T-helper 9 cell (primary cell): ENCODE data around the gene LRRFIP1.
A peak's percentile ranks its signal among the peaks of the same experiment; 100 is the strongest.
"Not testable (repeated sequence)": the region's sequence is repeated elsewhere in the genome, so short reads cannot be mapped to it uniquely, and the experiment has no call there.

Experiments used
- DNase-seq: peaks from one replicate; pipeline ENCODE4 v3.0.0-alpha.2; 2020

LRRFIP1 gene

DNA sequence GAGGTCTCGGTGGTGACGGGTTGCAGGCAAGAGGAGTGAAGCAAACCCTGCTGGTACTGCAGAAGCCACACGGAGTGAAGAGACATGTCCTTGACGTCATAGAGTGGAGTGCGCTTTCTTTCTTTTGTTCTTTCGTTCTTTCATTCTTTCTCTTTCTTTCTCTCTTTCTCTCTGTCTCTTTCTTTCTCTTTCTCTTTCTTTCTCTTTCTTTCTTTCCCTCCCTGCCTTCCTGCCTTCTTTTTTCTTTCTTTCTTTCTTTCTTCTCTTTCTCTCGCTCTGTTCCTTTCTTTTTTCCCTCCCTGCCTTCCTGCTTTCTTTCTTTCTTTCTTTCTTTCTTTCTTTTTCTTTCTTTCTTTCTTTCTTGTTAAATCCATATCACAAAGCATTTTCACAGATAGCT, 39.2 kb downstream of the LRRFIP1 start:
- no peak for DNase-seq

DNA sequence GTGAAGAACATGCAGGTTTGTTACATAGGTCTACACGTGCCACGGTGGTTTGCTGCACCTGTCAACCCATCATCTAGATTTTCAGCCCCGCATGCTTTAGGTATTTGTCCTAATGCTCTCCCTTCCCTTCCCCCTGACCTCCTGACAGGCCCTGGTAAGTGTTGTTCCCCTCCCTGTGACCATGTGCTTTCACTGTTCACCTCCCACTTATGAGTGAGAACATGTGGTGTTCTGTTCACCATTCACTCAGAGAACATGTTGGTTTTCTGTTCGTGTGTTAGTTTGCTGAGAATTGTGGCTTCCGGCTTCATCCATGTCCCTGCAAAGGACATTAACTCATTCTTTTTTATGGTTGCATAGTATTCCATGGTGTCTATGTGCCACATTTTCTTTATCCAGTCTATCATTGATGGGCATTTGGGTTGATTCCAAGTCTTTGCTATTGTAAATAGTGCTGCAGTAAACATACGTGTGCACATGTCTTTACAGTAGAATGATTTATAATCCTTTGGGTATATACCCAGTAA, 39.7 kb downstream of the LRRFIP1 start:
- not testable (repeated sequence) for DNase-seq

DNA sequence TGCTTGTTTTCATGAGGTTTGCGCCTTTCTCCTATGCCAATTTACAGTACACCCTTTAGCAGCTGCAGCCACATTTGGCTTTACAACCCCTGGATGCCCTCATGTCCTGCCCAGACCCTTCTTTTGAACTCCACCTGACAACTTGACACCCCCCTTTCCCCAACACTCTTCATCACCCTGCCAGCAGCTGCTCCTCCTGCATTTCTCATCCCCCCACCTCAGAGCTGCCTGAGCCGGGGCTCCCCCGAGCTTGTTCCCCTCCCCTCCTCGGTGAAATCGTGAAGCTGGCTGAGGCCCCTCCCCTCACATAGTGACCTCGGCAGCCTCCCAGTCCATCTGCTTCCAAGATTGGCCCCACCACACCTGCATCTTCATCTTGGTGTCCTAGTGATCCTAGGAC, 40.5 kb downstream of the LRRFIP1 start:
- no peak for DNase-seq

DNA sequence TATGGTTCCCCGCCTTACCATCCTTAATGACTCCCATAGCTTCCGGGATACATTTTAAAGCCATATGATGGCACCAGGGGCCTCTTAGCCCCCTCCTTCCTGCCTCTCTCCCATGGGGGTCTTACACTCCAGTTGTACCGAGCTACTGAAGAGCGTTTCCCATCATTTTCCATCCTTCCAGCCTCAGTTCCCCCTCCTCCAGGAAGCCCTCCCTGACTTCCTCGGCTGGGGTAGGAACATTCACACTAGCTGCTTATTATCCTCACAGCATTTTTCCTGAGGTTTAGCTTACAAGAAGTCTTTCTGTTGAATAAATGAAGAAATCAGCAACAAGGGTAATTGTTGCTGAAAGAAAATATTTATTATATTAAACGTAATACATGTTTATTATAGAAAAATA, 41.1 kb downstream of the LRRFIP1 start:
- no peak for DNase-seq

DNA sequence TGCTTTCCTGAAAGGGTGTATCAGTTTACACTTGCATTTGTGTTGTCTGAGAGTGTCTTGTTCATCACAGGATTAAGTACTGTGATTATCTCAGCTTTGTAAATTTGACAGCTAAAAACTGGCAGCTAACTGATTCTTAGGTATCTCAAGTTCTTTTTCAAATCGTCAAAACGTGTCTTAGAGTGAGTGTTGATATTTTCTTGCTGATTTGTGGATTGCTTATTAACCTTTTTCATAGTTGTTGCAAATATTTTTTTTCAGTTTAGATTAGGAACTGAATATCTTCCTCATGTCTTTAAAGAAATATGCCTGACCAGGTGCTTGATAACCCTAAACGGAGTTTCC, 41.9 kb downstream of the LRRFIP1 start:
- no peak for DNase-seq

DNA sequence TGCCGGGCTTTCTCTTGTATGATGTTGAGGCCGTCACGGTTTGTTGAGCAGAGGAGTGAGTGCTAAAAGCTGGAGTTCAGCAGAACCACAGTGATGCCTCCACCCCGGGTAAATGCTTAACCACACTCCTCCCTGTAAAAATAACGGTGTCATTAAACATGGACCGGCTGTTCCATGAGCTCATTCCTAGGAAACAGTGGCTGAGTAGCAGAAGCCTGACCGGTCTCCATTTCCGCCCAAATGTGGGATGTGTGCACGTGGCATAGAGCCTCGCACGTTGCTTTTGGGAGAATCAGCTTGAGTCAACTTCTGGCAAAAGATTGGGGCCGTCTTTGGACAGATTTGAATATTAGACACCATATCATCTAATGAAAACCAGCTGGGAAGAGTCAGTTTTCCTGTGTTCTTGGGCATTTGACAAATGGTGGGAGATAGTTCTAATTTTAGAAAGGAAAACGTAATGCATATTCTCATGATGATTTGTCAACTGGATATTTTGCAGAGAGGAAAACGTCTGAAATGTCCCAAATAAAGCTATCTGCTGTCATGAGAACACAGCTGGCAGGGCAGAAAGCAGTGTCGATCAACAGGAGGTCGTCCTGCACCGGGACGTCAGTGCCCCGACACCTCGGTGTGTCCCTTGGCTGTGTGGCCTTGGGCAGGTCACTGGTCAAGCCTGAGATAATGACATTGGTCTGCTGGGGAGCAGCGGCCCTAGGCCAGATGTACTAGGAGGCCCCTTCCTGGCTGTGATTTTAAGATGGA, 42.4 kb downstream of the LRRFIP1 start:
- DNase-seq, result no peak

DNA sequence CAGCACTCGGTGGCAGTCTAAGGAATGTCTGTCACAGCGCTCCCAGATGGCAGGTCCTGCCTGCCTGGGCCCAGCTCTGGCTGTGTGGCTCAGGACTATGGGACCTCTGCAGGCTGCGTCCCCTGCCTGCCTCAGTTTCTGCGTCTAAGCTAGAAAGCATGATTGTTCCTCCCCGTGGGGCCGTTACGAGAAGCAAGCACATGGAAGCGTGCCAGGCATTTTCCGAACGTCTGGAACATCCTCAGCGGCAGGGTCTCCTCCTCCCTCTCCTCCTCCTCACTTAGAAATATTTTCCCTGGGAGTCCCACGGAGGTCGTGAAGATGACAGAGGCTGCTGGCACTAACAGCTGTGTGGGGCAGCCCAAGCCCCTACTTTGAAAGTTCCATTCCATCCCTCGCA, 43.3 kb downstream of the LRRFIP1 start:
- DNase-seq, result no peak

DNA sequence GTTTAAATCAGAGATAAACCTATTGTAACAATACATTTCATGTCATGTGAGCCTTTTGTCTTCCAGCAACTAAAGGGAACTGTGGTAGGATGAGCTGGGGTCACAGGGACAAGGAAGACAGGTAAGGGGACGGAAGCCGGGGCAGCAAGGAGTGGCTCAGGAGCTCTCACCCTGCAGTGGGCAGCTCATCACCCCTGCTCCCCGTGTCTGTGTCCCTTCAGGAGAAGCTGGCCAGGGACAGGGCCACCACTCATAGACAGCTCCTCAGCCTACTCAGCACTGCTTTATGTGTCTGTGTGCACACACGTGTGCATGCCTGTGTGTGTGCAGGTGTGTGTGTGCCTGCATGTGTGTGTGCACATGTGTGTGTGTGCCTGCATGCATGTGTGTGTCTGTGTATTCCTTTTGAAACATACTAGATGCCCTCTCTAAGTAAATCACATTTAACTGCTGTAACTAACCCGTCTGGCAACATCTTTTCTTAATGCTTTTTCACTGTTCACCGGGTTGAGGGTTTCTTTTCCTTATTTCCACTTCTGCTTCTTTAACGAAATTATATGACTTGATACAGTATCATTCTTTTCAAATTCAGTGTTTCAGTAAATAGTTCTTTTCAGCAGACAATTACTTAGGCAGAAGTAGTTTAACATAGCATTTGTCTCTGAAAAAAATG, 44.2 kb downstream of the LRRFIP1 start:
- DNase-seq, result no peak

DNA sequence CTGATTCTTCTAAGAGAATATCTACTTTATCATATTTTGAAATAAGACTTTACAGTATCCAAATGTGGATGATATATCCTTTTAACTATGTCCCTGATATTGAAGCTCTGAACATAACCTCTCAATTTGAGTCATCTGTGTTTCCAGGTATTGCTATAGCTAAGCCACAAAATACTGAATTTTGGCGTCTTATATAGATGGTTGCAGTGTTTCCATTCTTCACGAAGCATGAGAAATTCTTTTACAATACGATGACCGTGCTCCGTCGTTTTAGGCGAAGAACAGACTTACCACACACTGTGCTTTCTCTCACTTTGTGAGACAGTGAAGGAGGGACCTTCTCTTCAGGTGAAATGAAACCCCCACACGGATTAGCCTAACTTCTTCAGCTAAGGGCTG, 45.3 kb downstream of the LRRFIP1 start:
- DNase-seq, result no peak

DNA sequence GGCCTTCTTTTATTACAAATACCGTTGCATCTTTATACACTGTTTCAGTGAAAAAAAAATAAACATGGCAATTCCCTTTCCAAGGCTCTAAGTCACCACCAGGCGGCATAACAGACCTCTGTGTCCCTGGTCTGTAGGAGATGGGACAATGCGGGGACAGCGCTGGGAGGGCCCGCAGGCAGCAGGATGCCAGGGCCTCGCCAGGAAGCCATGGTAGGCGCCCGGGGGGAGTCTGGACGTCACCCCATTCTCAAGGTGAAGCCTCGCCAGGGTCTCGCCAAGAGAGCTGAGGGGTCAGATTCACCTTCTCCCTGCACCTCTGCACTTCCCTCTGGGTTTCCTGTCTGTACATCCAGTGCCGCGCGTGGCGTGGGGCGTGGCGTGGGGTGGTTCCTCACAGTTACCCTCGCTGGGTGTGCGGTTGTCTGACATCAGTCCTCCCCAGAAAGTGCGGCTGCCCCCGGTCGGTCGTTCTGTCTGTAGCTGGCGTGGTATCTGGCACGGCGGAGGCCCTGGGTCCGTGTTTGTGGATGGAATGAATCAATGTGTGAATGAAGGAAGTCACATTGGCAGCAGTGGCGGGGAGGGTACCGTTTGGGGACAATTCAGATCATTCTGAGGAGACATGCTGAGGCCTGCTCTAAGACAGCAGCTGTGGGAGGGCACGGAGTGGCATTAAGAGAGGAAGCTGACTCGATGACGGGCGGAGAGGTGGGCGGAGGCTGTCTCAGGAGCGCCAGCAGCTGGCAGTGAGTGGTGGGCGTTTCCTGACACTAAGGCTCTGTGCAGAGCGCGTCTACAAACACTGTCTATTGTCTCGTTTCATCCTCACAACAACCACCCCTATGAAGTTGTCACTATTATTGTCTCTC, 46.0 kb downstream of the LRRFIP1 start:
- peak; percentile 86 for DNase-seq

DNA sequence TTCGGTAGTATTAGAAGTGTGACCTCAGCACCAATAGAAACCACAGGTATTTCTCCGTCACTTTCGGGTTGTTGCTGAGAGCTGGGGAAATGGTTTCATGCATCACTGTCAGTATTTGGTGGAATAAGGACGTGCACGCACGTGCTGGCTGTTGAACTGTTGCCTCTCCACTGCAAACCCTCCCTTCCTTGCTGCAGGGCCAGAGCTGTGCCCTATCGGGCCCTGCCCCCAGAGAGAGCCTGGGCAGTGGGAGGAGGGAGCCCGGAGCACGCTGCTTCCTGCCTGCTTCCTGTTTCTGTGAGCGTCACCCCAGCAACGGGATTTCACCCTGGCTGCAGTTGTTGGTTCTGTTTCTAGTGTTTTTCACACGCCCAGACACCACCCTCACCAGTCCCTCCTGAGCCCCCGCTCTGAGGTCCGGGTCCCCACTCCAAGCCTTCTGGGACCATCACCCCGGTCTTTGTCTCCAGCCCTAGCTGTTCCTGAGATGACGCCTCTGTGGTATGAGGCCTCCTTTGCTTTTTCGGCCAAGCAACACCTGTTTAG, 47.4 kb downstream of the LRRFIP1 start:
- peak; percentile 80 for DNase-seq

DNA sequence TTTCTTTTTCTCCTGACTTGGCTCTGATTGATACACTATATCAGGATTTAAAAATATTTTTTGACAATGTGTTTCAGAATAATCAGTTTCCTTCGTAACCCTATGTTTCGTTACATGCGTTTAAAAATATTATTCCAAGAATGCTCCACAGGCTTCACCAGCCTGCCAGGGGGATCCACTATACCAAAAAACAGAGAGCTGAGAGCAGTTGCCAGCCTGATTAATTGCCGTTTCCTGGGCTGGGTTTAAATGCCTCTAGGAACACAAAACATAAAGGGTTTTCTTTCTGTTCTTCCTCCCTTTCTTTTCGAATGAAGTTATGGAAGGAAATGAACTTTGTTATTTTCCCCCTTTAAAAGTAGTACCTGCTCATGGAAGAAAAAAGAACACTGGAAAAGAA, 47.9 kb downstream of the LRRFIP1 start:
- DNase-seq, result no peak

DNA sequence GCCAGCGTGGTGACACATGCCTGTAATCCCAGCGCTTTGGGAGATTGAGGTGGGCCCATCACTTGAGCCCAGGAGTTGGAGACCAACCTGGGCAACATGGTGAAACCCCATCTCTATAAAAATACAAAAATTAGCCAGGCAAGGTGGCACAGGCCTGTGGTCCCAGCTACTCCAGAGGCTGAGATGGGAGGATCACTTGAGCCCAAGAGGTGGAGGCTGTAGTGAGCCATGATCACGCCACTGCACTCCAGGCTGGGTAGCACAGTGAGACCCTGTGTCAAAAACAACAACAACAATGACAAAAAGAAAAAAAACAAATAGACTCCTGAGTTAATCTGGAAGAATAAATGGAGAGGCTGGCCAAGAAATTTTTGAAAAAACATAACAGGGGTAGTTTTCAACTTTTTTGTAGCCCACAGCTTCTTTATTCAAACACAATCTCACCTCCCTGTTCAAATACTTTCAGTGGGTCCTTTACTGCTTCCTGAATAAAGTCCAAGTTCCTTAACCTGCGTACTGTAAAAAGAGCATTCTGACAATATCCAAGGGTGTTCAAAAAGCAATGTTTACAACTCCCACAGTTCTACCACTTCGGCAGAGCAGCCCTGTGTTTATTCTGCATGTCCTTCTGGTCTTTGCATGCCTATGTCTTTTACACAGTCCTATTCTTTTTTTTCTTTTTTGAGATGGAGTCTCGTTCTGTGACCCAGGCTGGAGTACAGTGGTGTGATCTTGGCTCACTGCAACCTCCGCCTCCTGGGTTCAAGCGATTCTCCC, 53.5 kb downstream of the LRRFIP1 start:
- no peak for DNase-seq

DNA sequence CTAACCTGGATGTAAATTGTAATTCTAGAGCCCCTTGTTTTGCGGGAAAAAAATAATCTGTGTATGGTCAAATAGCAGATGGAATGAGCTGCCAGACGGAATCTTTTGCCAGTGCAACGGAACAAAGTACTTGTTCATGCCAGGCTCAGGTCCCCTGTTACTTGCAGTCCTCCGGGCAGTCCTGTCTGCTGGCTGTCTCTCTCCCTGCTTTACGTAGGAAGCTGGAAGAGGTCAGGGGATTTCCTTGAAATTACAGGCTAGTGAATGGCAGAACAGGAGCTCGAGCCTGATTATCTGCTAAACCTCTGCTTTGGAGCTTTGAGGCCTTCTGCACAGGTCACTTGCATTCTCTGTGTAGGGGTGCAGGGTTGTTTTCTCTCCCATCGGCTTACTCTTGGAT, 54.8 kb downstream of the LRRFIP1 start:
- DNase-seq, result no peak

DNA sequence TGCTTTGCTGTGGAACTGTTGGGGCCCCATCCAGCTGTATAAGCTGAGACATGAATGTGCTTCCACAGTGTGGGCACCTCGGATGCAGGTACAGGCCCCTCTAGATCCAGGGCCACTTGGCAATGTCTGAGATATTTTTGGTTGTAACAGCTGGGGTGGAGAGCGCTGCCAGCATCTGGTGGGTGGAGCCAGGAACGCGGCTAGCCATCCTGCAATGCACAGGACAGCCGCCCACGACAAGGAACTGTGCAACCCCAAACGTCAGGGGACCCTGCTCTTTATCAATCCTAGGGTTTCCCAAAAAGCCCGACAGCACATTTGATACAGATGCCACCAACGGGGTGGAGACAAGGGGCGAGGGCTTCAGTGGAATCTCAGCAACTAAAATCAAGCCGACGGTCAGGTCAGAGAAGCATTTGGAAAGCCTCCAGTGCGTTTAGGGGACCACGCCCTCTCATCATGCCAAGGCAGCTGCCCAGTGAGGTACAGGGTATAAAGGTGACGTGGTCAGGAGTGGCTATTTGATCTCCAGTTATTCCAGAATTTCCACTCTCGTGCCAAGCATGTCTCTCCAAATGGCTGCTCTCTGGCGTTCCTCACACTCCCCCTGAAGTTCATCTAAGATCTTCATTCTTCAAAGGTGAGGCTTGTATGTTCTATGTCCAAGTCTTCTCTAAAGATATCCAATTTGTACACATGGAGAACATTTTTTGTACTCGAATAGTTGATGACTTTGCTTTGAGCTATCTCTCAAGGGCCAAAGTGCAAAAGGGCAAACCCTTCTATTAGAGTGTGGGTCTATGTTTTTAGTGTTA, 55.7 kb downstream of the LRRFIP1 start:
- DNase-seq, result no peak

DNA sequence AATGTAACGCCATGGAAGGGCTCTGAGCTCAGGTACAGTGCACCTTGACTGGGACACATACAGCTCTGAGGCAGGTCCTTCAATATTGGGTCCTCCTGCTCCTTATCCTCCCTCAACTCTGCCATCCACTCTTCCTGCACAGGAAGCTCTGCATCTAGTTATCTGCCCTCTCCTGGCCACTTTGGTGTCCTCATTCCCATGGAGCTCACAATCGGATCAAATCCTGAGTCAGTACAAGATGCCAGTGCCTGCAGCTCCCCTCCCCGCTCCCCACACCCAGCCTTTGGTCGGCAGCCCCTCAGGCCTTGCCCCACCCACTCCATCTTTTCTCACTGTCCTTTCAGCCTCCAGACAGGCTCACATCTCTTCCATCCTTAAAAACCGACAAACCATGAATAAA, 58.0 kb downstream of the LRRFIP1 start:
- no peak for DNase-seq

DNA sequence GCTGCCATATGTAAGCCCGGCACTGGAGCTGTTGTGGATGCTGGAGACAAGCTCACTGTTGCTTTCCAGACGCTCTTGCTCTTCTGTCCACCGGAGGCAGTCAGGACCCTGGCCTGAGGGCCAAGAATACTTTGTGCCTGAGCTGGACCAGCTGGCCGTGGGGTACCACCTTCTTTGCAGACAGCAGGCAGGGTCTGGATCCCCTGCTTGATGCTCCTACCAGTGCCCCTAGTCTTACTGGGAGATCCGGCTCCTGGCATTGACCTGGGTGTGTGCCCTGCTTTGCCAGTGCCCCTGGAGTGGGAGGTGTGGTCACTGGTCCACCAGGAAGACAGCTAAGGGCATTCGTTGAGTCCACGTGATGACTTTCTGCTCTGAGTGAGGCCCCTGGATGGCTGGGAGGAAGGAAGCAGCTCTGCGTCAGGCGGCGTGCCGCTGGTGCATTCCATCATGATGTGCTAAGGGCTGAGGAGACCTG, 59.3 kb downstream of the LRRFIP1 start:
- DNase-seq, result no peak

DNA sequence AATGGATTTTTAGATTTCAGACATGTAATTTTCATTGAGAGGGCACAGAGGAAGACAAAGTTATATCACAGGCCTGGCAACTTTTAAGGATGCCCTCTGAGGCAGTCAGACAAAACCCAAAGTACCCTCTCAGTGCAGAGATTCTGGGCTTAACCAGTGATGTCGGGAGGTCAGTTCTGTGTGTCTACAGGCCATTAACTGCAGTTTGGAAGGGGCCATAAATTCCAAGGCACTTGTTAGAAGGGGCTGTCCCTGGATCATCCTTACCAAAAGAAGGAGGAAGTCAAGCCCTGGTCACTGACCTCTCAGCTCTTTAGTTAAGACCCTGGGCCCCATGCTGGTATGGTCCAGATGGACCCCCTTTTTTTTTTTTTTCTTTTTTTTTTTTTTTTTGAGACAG, 60.7 kb downstream of the LRRFIP1 start:
- no peak for DNase-seq

DNA sequence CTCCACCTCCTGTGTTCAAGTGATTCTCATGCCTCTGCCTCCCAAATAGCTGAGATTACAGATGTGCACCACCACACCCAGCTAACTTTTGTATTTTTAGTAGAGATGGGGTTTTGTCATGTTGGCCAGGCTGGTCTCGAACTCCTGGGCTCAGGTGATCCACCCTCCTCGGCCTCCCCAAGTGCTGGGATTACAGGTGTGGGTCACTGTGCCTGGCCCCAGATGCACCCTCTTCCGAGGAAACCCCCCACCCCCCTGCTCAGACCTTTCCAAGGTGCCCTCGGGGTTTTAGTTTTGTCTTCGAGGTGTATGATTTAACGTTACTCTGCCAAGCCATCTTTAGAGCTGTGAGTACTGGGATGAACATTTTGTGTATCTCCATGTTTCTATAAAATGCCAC, 61.2 kb downstream of the LRRFIP1 start:
- not testable (repeated sequence) for DNase-seq

DNA sequence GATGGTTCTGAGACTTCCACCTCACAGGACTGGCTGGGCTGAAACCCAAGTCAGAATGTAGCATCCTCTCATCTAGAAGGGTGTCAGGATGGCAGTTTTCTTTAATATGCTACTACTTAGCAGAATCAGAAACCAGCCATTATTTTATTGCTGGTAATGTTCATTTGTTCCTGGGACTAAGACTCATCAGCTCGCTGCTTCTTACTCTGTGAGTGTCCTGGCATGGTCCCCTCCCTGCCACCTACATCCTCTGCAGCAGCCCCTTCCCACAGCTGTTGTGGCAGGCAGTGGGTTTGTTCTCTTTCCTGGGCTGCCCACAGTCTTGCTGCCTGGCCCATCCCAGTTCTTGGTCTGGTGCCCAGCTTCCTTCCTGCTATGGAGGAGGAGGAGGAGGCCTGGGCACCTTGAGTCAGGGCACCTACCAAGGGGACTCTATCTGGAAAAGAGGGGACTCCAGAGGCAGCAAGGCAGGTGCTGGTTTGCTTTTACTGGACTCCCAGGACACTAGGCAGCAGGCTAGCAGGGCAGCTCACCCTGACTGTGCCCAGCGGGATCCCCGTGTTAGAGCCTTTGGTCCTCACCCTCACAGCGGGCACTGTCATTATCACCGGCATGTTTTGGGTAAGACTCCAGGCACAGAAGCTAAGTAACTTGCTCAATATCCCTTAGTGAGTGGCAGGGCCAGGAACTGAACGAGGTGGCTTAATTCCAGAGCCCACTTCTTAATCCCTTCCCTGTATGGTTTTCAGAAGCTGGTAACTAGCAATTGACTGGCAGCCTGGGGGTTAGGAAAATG, 62.1 kb downstream of the LRRFIP1 start:
- no peak for DNase-seq
